Upper lobe of left lung (tissue), 4 donors: ENCODE measurements around the gene GALNT13.

Experiments
- CTCF ChIP-seq, 6 experiments: fragments of 450-650 bp in 4 of 6; fragments of 200-600 bp in 2 of 6; sonication (generic) in 2 of 6; IDR thresholded peaks; one replicate each; pipeline ENCODE4 v1.5.1; 2016 to 2019; ENCODE audit warnings: antibody characterized with exemption in 6 of 6
- POLR2A ChIP-seq, 4 donors: fragments of 450-650 bp; IDR thresholded peaks; one replicate each; pipeline ENCODE4 v1.5.1; 2016 to 2017; ENCODE audit warnings: antibody characterized with exemption in 4 of 4, mild to moderate bottlenecking in 2 of 4
- POLR2AphosphoS5 ChIP-seq, 2 donors: sonication (generic); formaldehyde crosslinking; IDR thresholded peaks; one replicate each; pipeline ENCODE4 v1.5.1; 2017; ENCODE audit warnings: antibody characterized with exemption in 2 of 2

DNA sequence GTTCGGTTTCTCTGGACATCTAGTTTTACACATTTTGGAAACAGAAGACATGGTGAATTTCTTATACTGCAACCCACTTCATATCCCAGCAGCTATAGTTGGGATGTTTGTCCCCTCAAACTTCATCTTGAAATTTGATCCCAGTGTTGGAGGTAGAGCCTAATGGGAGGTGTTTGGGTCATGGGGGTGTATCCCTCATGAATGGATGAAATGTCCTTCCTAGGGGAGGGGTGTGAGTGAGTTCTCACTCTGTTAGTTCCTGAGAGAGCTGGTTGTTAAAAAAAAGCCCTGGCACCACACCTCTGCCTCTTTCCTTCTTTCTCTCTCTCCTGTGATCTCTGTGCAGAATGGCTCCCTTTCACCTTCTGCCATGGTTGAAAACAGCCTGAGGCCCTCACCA, 457.8 kb downstream of the GALNT13 start:
- TF ChIP-seq CTCF (IDR thresholded peaks at IDR 0.05) (no peak), POLR2AphosphoS5 (IDR thresholded peaks at IDR 0.05) (no peak), POLR2A (IDR thresholded peaks at IDR 0.05) (no peak)
